ENCODE results near the gene ZNF654. TPM values are rescaled to one million over a fixed set of nuclear protein-coding genes. Genes with fewer than 3 reads are reported as not detected.
A peak's percentile ranks its signal among the peaks of the same experiment; 100 is the strongest.
"Not testable (repeated sequence)": the region's sequence is repeated elsewhere in the genome, so short reads cannot be mapped to it uniquely, and the experiment has no call there.

Gene ZNF654
- total RNA-seq, 1 donor from 2014 or later: 16.7 TPM

- intact Hi-C loops (cut with micrococcal nuclease); H3K27me3 Mint-ChIP-seq (ENCODE audit: low read depth); DNase-seq (ENCODE audit: low spot score); H3K4me3 Mint-ChIP-seq (ENCODE audit: low read depth); H3K27ac Mint-ChIP-seq: not testable (repeated sequence)
- Mint-ChIP-seq H3K36me3 (ENCODE audit: low read depth) (peaks cover 49% of the 10 kb centered on the region), H3K4me1 (ENCODE audit: low read depth) (peaks cover 23% of the 10 kb centered on the region), H3K9me3 (peaks cover 12% of the 10 kb centered on the region)
Observed at GRCh38 chr3:88118603-88119002, 59.5 kb downstream of the ZNF654 start.

- Mint-ChIP-seq H3K27ac (no peak overlapping the region), H3K9me3 (no peaks in the 10 kb centered on the region), H3K36me3 (ENCODE audit: low read depth) (peaks cover 27% of the 10 kb centered on the region), H3K27me3 (ENCODE audit: low read depth) (no peaks in the 10 kb centered on the region), H3K4me3 (ENCODE audit: low read depth) (no peak overlapping the region), H3K4me1 (ENCODE audit: low read depth) (peaks cover 2% of the 10 kb centered on the region)
- no peak for DNase-seq (ENCODE audit: low spot score)
- intact Hi-C loops (cut with micrococcal nuclease): no loop called here
Observed at GRCh38 chr3:88123526-88123925, 64.5 kb downstream of the ZNF654 start.

- Mint-ChIP-seq H3K4me1 (ENCODE audit: low read depth) (peaks cover 6% of the 10 kb centered on the region), H3K4me3 (ENCODE audit: low read depth) (no peak overlapping the region), H3K27ac (no peak overlapping the region), H3K36me3 (ENCODE audit: low read depth) (peaks cover 46% of the 10 kb centered on the region), H3K27me3 (ENCODE audit: low read depth) (no peaks in the 10 kb centered on the region), H3K9me3 (no peaks in the 10 kb centered on the region)
- intact Hi-C loops (cut with micrococcal nuclease): loop anchor here (5.0 kb wide), 1 partner anchor 74 kb away; the partner anchor contains the start of genes CGGBP1 and ZNF654
- DNase-seq (ENCODE audit: low spot score): no peak
Observed at GRCh38 chr3:88131695-88132094, 72.6 kb downstream of the ZNF654 start.

GRCh38 chr3:88132894-88133293 is 73.8 kb downstream of the ZNF654 start:
- H3K9me3 Mint-ChIP-seq: no peaks in the 10 kb centered on the region
- H3K27me3 Mint-ChIP-seq (ENCODE audit: low read depth): no peaks in the 10 kb centered on the region
- DNase-seq (ENCODE audit: low spot score): no peak
- no peak overlapping the region for H3K4me3 Mint-ChIP-seq (ENCODE audit: low read depth)
- peaks cover 46% of the 10 kb centered on the region for H3K36me3 Mint-ChIP-seq (ENCODE audit: low read depth)
- intact Hi-C loops (cut with micrococcal nuclease): loop anchor here (5.0 kb wide), 1 partner anchor 76 kb away; the partner anchor contains the start of genes CGGBP1 and ZNF654
- no peak overlapping the region for H3K27ac Mint-ChIP-seq
- H3K4me1 Mint-ChIP-seq (ENCODE audit: low read depth): peaks cover 6% of the 10 kb centered on the region

- Mint-ChIP-seq H3K27ac (peak overlapping the region; percentile 47), H3K9me3 (no peaks in the 10 kb centered on the region), H3K36me3 (ENCODE audit: low read depth) (peaks cover 49% of the 10 kb centered on the region), H3K4me1 (ENCODE audit: low read depth) (peaks cover 6% of the 10 kb centered on the region), H3K4me3 (ENCODE audit: low read depth) (no peak overlapping the region), H3K27me3 (ENCODE audit: low read depth) (no peaks in the 10 kb centered on the region)
- intact Hi-C loops (cut with micrococcal nuclease): loop anchor here (5.0 kb wide), 1 partner anchor 76 kb away; the partner anchor contains the start of genes CGGBP1 and ZNF654
- DNase-seq (ENCODE audit: low spot score): no peak
Observed at GRCh38 chr3:88133711-88134263, 74.7 kb downstream of the ZNF654 start.

- peaks cover 61% of the 10 kb centered on the region for H3K36me3 Mint-ChIP-seq (ENCODE audit: low read depth)
- DNase-seq (ENCODE audit: low spot score): no peak
- intact Hi-C loops (cut with micrococcal nuclease): no loop called here
- no peaks in the 10 kb centered on the region for H3K27me3 Mint-ChIP-seq (ENCODE audit: low read depth)
- no peaks in the 10 kb centered on the region for H3K9me3 Mint-ChIP-seq
- H3K4me3 Mint-ChIP-seq (ENCODE audit: low read depth): no peak overlapping the region
- no peak overlapping the region for H3K27ac Mint-ChIP-seq
- H3K4me1 Mint-ChIP-seq (ENCODE audit: low read depth): peaks cover 8% of the 10 kb centered on the region
Observed at GRCh38 chr3:88137836-88138235, 78.8 kb downstream of the ZNF654 start.

GRCh38 chr3:88141458-88142083 is 82.5 kb downstream of the ZNF654 start:
- no peak for DNase-seq (ENCODE audit: low spot score)
- peaks cover 5% of the 10 kb centered on the region for H3K4me1 Mint-ChIP-seq (ENCODE audit: low read depth)
- H3K27me3 Mint-ChIP-seq (ENCODE audit: low read depth): no peaks in the 10 kb centered on the region
- H3K4me3 Mint-ChIP-seq (ENCODE audit: low read depth): no peak overlapping the region
- no peaks in the 10 kb centered on the region for H3K9me3 Mint-ChIP-seq
- H3K36me3 Mint-ChIP-seq (ENCODE audit: low read depth): peaks cover 42% of the 10 kb centered on the region
- intact Hi-C loops (cut with micrococcal nuclease): loop anchor here (10.0 kb wide), 1 partner anchor 807 kb away; no protein-coding TSS in a partner anchor
- H3K27ac Mint-ChIP-seq: no peak overlapping the region

GRCh38 chr3:88142094-88142624 is 83.1 kb downstream of the ZNF654 start:
- H3K27ac Mint-ChIP-seq: no peak overlapping the region
- peaks cover 6% of the 10 kb centered on the region for H3K4me1 Mint-ChIP-seq (ENCODE audit: low read depth)
- no peaks in the 10 kb centered on the region for H3K27me3 Mint-ChIP-seq (ENCODE audit: low read depth)
- intact Hi-C loops (cut with micrococcal nuclease): loop anchor here (10.0 kb wide), 1 partner anchor 807 kb away; no protein-coding TSS in a partner anchor
- H3K9me3 Mint-ChIP-seq: no peaks in the 10 kb centered on the region
- H3K36me3 Mint-ChIP-seq (ENCODE audit: low read depth): peaks cover 38% of the 10 kb centered on the region
- H3K4me3 Mint-ChIP-seq (ENCODE audit: low read depth): no peak overlapping the region
- no peak for DNase-seq (ENCODE audit: low spot score)

GRCh38 chr3:88147261-88147660 is 88.2 kb downstream of the ZNF654 start:
- Mint-ChIP-seq H3K27me3 (ENCODE audit: low read depth) (no peaks in the 10 kb centered on the region), H3K4me3 (ENCODE audit: low read depth) (peak overlapping the region; percentile 15), H3K27ac (no peak overlapping the region), H3K4me1 (ENCODE audit: low read depth) (peaks cover 24% of the 10 kb centered on the region), H3K9me3 (no peaks in the 10 kb centered on the region), H3K36me3 (ENCODE audit: low read depth) (peaks cover 8% of the 10 kb centered on the region)
- intact Hi-C loops (cut with micrococcal nuclease): loop anchor here (10.0 kb wide), 1 partner anchor 812 kb away; no protein-coding TSS in a partner anchor
- no peak for DNase-seq (ENCODE audit: low spot score)

- intact Hi-C loops (cut with micrococcal nuclease): loop anchor here (1.0 to 10.0 kb wide), 3 partner anchors 89 to 921 kb away; partner anchors contain the start of genes CGGBP1, CHMP2B and ZNF654
Observed at GRCh38 chr3:88148651-88149050, 89.6 kb downstream of the ZNF654 start.

GRCh38 chr3:88149101-88149508 is 90.0 kb downstream of the ZNF654 start:
- peaks cover 27% of the 10 kb centered on the region for H3K4me1 Mint-ChIP-seq (ENCODE audit: low read depth)
- H3K36me3 Mint-ChIP-seq (ENCODE audit: low read depth): peaks cover 14% of the 10 kb centered on the region
- no peaks in the 10 kb centered on the region for H3K9me3 Mint-ChIP-seq
- no peaks in the 10 kb centered on the region for H3K27me3 Mint-ChIP-seq (ENCODE audit: low read depth)
- DNase-seq (ENCODE audit: low spot score): no peak
- peak overlapping the region; percentile 97 for H3K27ac Mint-ChIP-seq
- H3K4me3 Mint-ChIP-seq (ENCODE audit: low read depth): peak overlapping the region; percentile 96
- intact Hi-C loops (cut with micrococcal nuclease): loop anchor here (1.0 to 10.0 kb wide), 3 partner anchors 90 to 922 kb away; partner anchors contain the start of genes CGGBP1, CHMP2B and ZNF654

More at GRCh38 chr3:88148651-88149050, 89.6 kb downstream of the ZNF654 start:
- Mint-ChIP-seq H3K36me3 (ENCODE audit: low read depth) (peaks cover 14% of the 10 kb centered on the region), H3K27me3 (ENCODE audit: low read depth) (no peaks in the 10 kb centered on the region), H3K4me1 (ENCODE audit: low read depth) (peaks cover 27% of the 10 kb centered on the region), H3K9me3 (no peaks in the 10 kb centered on the region), H3K4me3 (ENCODE audit: low read depth) (peak overlapping the region; percentile 96), H3K27ac (peak overlapping the region; percentile 97)
- no peak for DNase-seq (ENCODE audit: low spot score)

- H3K4me1 Mint-ChIP-seq (ENCODE audit: low read depth): peaks cover 27% of the 10 kb centered on the region
- DNase-seq (ENCODE audit: low spot score): peak; percentile 80
Observed at GRCh38 chr3:88149509-88150362, 90.7 kb downstream of the ZNF654 start, which contains the start of gene C3orf38. TSS of gene C3orf38 (plus strand) at chr3:88149959. CDS start at chr3:88150053, 94 bp downstream.

More at GRCh38 chr3:88149509-88150362, 90.7 kb downstream of the ZNF654 start, which contains the start of gene C3orf38:
- Mint-ChIP-seq H3K27me3 (ENCODE audit: low read depth) (no peaks in the 10 kb centered on the region), H3K9me3 (no peaks in the 10 kb centered on the region), H3K36me3 (ENCODE audit: low read depth) (peaks cover 20% of the 10 kb centered on the region), H3K27ac (peak within 1 kb of the TSS; percentile 99), H3K4me3 (ENCODE audit: low read depth) (peak within 1 kb of the TSS; percentile 96)
- intact Hi-C loops (cut with micrococcal nuclease): loop anchor here (1.0 to 10.0 kb wide), 3 partner anchors 90 to 922 kb away; partner anchors contain the start of genes CGGBP1, CHMP2B and ZNF654

All from activated T-helper 2 cell treated with anti-CD3 and anti-CD28 coated beads, Interferon-gamma antibody, Interleukin-2, Interleukin-4, amounts not matched to agents 10 μg/mL and 5 μg/mL and 100 μg/mL, durations not matched to agents 14 hours and 24 hours and 36 hours (primary cell).